Measurements from ENCODE around the gene GTF3C2. TPM values are rescaled to one million over a fixed set of nuclear protein-coding genes. Genes with fewer than 3 reads are reported as not detected.

The GTF3C2 gene
- total and polyA plus RNA-seq, 2 of the 13 experiments (the other 11 are each of a cell fraction or from before 2014, with no cell fraction given) = 77.5 to 130 TPM

GRCh38 chr2:27296481-27296880, 60.1 kb downstream of the GTF3C2 start (continued):
- no peak for TF ChIP-seq ZHX2 (IDR thresholded peaks at IDR 0.05; ENCODE audit: low read depth)
- TF ChIP-seq ZHX2 (CRISPR knock-in tag; IDR thresholded peaks at IDR 0.05; ENCODE audit: borderline replicate concordance) = no peak
- TF ChIP-seq ZNF547 (CRISPR knock-in tag; IDR thresholded peaks at IDR 0.05) = no peak
- TF ChIP-seq TGIF2 (CRISPR knock-in tag; IDR thresholded peaks at IDR 0.05) = no peak
- no peak for TF ChIP-seq ZMYM3 (CRISPR knock-in tag; IDR thresholded peaks at IDR 0.05)
- TF ChIP-seq NFE2L1 (CRISPR knock-in tag; IDR thresholded peaks at IDR 0.05; ENCODE audit: borderline replicate concordance) = no peak
- no peak for TF ChIP-seq RORA (CRISPR knock-in tag; IDR thresholded peaks at IDR 0.05)
- no peak for TF ChIP-seq SALL2 (CRISPR knock-in tag; IDR thresholded peaks at IDR 0.05)
- no peak for TF ChIP-seq JDP2 (CRISPR knock-in tag; IDR thresholded peaks at IDR 0.05; ENCODE audit: borderline replicate concordance)
- no peak for TF ChIP-seq ISX (CRISPR knock-in tag; conservative IDR thresholded peaks at IDR 0.05)
